ENCODE data around the gene FRAS1. TPM values are rescaled to one million over a fixed set of nuclear protein-coding genes. Genes with fewer than 3 reads are reported as not detected.

Gene FRAS1
- total RNA-seq, 4 donors from 2014 or later: 3.4 to 11.7 (median 4.2) TPM

- Histone ChIP-seq H3K27me3 (no peaks in the 10 kb centered on the region), H3K4me3 (peak overlapping the region in 1 of 2 donors; percentile 61), H3K36me3 (peaks cover 0 to 10% of the 10 kb centered on the region in 2 donors), H3K27ac (peak overlapping the region in 3 of 4 donors; percentile 82 to 96 (median 88)), H3K4me1 (peaks cover 0 to 43% (median 3%) of the 10 kb centered on the region in 3 donors), H3K9me3 (no peaks in the 10 kb centered on the region)
- ATAC-seq: no peak
- TF ChIP-seq POLR2A (IDR thresholded peaks at IDR 0.05) (no peak), CTCF (IDR thresholded peaks at IDR 0.05) (no peak), POLR2AphosphoS5 (IDR thresholded peaks at IDR 0.05) (no peak)
- 80 to 97% methylated on average over 1 to 3 of the region's 3 CpGs for WGBS, 2 donors (ENCODE audit: low coverage in 1 of 2)
Measured at GRCh38 chr4:78553043-78553396, 495.9 kb downstream of the FRAS1 start.

GRCh38 chr4:78553529-78554060, 496.5 kb downstream of the FRAS1 start:
- Histone ChIP-seq H3K9me3 (no peaks in the 10 kb centered on the region), H3K36me3 (peaks cover 0 to 10% of the 10 kb centered on the region in 2 donors), H3K27me3 (no peaks in the 10 kb centered on the region), H3K4me3 (peak overlapping the region in 1 of 2 donors; percentile 61), H3K27ac (peak overlapping the region in 3 of 4 donors; percentile 82 to 96 (median 88)), H3K4me1 (peaks cover 0 to 49% (median 3%) of the 10 kb centered on the region in 3 donors)
- TF ChIP-seq POLR2A (IDR thresholded peaks at IDR 0.05) (no peak), POLR2AphosphoS5 (IDR thresholded peaks at IDR 0.05) (no peak), CTCF (IDR thresholded peaks at IDR 0.05) (no peak), EP300 (IDR thresholded peaks at IDR 0.05) (no peak)
- ATAC-seq: no peak

GRCh38 chr4:78556665-78557064, 499.5 kb downstream of the FRAS1 start:
- peaks cover 10 to 62% (median 12%) of the 10 kb centered on the region in 3 donors for H3K4me1 ChIP-seq

GRCh38 chr4:78557841-78558240, 500.7 kb downstream of the FRAS1 start:
- TF ChIP-seq EP300 (IDR thresholded peaks at IDR 0.05) (no peak), POLR2A (IDR thresholded peaks at IDR 0.05) (no peak), CTCF (IDR thresholded peaks at IDR 0.05) (no peak), POLR2AphosphoS5 (IDR thresholded peaks at IDR 0.05) (no peak)
- Histone ChIP-seq H3K4me3 (no peak overlapping the region), H3K4me1 (peaks cover 10 to 59% (median 14%) of the 10 kb centered on the region in 3 donors), H3K27ac (peak overlapping the region in 3 of 4 donors; percentile 31 to 69 (median 33)), H3K36me3 (peaks cover 0 to 10% of the 10 kb centered on the region in 2 donors), H3K27me3 (no peaks in the 10 kb centered on the region), H3K9me3 (no peaks in the 10 kb centered on the region)
- WGBS, 2 donors (ENCODE audit: low coverage in 1 of 2): 42 to 53% methylated on average over 2 of the region's 2 CpGs
- ATAC-seq: no peak

More at GRCh38 chr4:78556665-78557064, 499.5 kb downstream of the FRAS1 start:
- TF ChIP-seq CTCF (IDR thresholded peaks at IDR 0.05) (no peak), EP300 (IDR thresholded peaks at IDR 0.05) (no peak), POLR2AphosphoS5 (IDR thresholded peaks at IDR 0.05) (no peak), POLR2A (IDR thresholded peaks at IDR 0.05) (no peak)
- Histone ChIP-seq H3K27ac (peak overlapping the region in 3 of 4 donors; percentile 33 to 69 (median 39)), H3K36me3 (peaks cover 0 to 10% of the 10 kb centered on the region in 2 donors), H3K27me3 (no peaks in the 10 kb centered on the region), H3K9me3 (no peaks in the 10 kb centered on the region), H3K4me3 (no peak overlapping the region)
- WGBS, 2 donors (ENCODE audit: low coverage in 1 of 2): 89 to 92% methylated on average over 3 to 4 of the region's 4 CpGs
- no peak for ATAC-seq

DNA sequence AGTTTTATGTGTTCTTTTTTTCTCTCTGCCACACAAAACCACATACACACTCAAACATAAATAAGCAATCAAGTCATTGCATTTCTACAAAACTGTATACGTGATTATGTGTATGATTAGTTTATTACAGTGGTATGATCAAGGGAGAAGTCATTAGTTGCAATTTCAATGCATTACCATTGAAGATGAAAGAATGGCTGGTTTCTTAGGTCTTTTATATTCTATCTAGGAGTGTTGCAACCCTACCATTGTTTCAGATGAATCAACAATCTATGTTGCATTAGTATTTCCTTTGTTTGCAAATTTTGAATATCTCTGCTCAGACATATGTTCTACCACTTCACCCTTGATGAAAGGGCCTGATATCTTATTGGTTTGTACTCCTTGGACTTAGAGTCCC, 501.3 kb downstream of the FRAS1 start:
- peaks cover 7 to 53% (median 14%) of the 10 kb centered on the region in 3 donors for H3K4me1 ChIP-seq
- WGBS, 2 donors (ENCODE audit: low coverage in 1 of 2): 91 to 95% methylated on average over 1 of the region's 1 CpG
- ATAC-seq: no peak
- peaks cover 0 to 10% of the 10 kb centered on the region in 2 donors for H3K36me3 ChIP-seq
- peak overlapping the region in 2 of 4 donors; percentile 31 to 69 for H3K27ac ChIP-seq
- TF ChIP-seq CTCF (IDR thresholded peaks at IDR 0.05) (no peak), POLR2A (IDR thresholded peaks at IDR 0.05) (no peak), POLR2AphosphoS5 (IDR thresholded peaks at IDR 0.05) (no peak), EP300 (IDR thresholded peaks at IDR 0.05) (no peak)
- no peak overlapping the region for H3K4me3 ChIP-seq
- no peaks in the 10 kb centered on the region for H3K9me3 ChIP-seq
- H3K27me3 ChIP-seq: no peaks in the 10 kb centered on the region
